Body of pancreas (tissue), 4 donors: Measurements from ENCODE around the gene PLIN4.

Experiments used
- POLR2A ChIP-seq, 3 donors: fragments of 450-650 bp; IDR thresholded peaks; one replicate each; pipeline ENCODE4 v1.6.1; 2016; ENCODE audit warnings: antibody characterized with exemption in 3 of 3, mild to moderate bottlenecking in 2 of 3
- TF ChIP-seq, protein P1 (sequence below), 7 experiments: fragments of 450-650 bp in 4 of 7; fragments of 200-600 bp in 3 of 7; sonication (generic) in 3 of 7; IDR thresholded peaks; one replicate each; pipeline ENCODE4 v1.5.1; 2016 to 2019; ENCODE audit warnings: antibody characterized with exemption in 7 of 7

DNA sequence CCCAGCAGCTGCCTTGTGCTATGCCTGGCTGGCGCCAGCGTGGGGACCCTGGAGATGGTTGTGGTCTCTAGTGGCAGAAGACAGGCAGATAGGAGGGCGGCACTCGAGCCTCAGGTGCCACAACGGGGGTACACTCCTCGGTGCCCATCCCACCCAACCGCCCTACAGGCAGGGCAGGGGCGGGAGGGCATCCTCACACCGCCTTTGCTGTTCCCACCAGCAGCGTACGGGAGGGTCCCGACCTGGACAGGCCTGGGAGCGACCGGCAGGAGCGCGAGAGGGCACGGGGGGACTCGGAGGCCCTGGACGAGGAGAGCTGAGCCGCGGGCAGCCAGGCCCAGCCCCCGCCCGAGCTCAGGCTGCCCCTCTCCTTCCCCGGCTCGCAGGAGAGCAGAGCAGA is 16.6 kb downstream of the PLIN4 start:
- TF ChIP-seq, protein P1, sequence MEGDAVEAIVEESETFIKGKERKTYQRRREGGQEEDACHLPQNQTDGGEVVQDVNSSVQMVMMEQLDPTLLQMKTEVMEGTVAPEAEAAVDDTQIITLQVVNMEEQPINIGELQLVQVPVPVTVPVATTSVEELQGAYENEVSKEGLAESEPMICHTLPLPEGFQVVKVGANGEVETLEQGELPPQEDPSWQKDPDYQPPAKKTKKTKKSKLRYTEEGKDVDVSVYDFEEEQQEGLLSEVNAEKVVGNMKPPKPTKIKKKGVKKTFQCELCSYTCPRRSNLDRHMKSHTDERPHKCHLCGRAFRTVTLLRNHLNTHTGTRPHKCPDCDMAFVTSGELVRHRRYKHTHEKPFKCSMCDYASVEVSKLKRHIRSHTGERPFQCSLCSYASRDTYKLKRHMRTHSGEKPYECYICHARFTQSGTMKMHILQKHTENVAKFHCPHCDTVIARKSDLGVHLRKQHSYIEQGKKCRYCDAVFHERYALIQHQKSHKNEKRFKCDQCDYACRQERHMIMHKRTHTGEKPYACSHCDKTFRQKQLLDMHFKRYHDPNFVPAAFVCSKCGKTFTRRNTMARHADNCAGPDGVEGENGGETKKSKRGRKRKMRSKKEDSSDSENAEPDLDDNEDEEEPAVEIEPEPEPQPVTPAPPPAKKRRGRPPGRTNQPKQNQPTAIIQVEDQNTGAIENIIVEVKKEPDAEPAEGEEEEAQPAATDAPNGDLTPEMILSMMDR (IDR thresholded peaks at IDR 0.05) = no peak
- TF ChIP-seq POLR2A (IDR thresholded peaks at IDR 0.05) = no peak
